NCI-H187 (cell line): ENCODE measurements around the gene MSH4.
"Not testable (repeated sequence)": the region's sequence is repeated elsewhere in the genome, so short reads cannot be mapped to it uniquely, and the experiment has no call there.

Experiments used
- DNase-seq, 2 experiments: peaks; one replicate each; lab custom pipeline; 2025; lab: John Stamatoyannopoulos, UW

MSH4 gene

GRCh38 chr1:75797273-75797588 lies 549 bp downstream of the MSH4 start:
- DNase-seq = no peak

DNA sequence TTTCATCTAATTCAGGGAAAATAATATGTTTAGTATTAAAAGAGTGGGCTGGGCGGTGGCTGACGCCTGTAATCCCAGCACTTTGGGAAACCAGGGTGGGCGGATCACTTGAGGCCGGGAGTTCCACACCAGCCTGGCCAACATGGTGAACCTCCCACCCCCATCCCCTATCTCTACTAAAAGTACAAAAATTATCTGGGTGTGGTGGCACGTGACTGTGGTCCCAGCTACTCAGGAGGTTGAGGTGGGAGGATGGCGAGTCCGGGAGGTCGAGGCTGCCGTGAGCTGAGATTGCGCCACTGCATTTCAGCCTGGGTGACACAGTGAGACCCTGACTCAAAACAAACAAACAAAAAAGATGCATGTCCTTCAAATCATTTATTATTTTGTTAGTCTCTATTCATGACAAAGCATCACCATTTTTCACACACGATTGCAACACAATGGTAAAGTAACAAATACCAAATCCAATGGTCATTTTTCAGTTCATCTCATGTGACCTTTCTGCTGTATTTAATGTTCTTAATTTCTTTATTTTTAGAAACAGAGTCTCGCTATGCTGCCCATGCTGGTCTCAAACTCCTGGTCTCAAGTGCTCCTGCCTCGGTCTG lies 1.0 kb downstream of the MSH4 start:
- no peak for DNase-seq

- not testable (repeated sequence) for DNase-seq
These were observed 4.8 kb downstream of the MSH4 start for GRCh38 chr1:75801480-75801879.

- DNase-seq = no peak
These were observed 12.2 kb downstream of the MSH4 start for GRCh38 chr1:75808921-75809320.

GRCh38 chr1:75810113-75810512 lies 13.4 kb downstream of the MSH4 start:
- DNase-seq = not testable (repeated sequence)

DNA sequence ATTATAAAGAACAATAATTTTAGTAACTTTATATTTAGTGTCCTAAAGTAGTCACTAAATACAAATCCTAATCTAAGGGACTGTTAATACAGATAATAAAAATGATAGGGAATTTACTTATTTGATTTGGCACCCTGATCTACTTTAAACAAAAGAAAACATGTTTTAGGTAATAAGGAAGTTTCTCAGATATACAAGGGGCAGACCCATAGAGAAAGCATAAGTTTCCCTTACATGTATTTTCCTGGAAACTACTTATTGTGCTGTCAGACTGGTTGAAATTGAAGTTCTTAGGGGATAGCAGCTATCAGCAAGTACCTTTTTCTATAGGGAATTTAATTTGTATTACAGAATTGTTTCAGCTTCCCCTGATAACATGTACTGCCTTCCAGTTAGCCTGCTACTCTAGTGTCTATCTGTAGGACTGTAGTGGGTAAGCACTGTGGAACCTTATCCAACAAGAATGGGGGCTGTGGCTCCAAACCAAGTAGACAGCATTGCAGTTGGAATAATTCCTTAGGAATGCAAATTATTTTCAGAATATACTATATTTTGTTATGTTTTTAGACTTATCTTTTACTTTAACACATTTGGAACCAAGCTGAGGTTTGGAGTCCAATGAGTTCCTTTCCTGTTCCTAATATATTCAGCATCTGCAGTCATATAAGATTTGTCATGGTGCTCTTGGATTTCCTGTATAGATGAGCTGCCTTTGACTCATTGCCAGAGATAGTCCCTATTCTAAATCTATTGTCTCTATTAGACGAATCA lies 14.7 kb downstream of the MSH4 start:
- no peak for DNase-seq

DNA sequence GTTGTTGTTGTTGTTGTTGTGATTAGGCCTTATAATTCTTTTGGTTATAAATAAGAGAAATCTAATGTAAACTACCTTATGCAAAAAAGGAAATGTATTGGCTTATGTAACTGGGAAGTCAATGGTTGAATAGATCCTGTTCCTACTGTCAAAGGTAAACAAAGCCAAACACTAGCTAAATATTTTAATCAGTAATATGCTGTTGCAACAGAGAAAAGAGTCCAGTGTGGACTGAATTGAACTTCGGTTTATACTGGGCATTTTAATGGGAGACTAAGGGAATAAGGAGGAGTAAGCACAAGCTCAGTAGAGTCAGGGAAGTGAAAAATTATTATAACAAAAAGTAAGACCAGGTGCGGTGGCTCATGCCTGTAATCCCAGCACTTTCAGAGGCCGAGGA lies 15.4 kb downstream of the MSH4 start:
- DNase-seq = no peak

- not testable (repeated sequence) for DNase-seq
These were observed 26.9 kb downstream of the MSH4 start for GRCh38 chr1:75823596-75823995.

GRCh38 chr1:75836528-75837100 lies 39.9 kb downstream of the MSH4 start:
- DNase-seq = no peak

- no peak for DNase-seq
These were observed 41.4 kb downstream of the MSH4 start for GRCh38 chr1:75838079-75838478.

GRCh38 chr1:75841421-75841820 lies 44.7 kb downstream of the MSH4 start:
- no peak for DNase-seq

GRCh38 chr1:75845576-75845975 lies 48.9 kb downstream of the MSH4 start:
- DNase-seq = no peak

DNA sequence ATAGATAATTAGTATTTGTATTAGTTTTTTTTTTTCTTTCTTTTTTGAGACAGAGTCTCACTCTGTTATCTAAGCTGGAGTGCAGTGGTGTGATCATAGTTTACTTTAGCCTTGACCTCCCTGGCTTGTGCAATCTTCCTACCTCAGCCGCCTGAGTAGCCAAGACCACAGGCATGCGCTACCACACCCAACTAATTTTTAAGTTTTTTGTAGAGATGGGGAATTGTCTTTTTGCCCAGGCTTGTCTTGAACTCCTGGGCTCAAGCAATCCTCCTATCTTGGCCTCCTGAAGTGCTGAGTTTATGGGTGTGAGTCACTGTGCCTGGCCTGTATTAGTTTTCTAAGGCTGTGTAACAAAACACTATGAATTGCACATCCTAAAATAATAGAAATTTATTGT lies 58.3 kb downstream of the MSH4 start:
- DNase-seq = no peak

- DNase-seq = no peak
These were observed 59.1 kb downstream of the MSH4 start for GRCh38 chr1:75855734-75856133.

DNA sequence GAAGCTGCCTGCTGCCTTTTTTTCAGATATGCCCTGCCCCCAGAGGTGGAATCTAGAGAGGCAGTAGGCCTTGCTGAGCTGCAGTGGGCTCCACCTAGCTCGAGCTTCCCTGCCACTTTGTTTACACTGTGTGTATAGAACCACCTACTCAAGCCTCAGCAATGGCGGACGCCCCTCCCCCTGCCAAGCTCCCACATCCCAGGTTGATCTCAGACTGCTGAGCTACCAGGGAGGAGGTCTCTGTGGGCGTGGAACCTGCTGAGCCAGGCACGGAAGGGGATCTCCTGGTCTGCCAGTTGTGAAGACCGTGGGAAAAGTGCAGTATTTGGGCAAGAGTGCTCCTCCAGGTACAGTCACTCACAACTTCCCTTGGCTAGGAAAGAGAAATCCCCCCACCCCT lies 65.1 kb downstream of the MSH4 start:
- DNase-seq = no peak

DNA sequence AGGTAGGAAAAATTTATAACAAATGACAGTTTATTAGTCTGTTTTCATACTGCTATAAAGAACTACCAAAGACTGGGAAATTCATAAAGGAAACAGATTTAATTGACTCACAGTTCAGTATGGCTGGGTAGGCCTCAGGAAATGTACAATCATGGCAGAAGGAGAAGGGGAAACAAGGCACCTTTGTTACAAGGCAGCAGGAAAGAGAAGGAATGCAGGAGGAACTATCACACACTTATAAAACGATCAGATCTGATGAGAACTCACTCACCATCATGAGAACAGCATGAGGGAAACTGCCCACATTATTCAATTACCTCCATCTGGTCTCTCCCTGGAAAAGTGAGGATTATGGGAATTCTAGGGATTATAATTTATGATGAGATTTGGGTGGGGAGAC lies 74.3 kb downstream of the MSH4 start:
- no peak for DNase-seq

DNA sequence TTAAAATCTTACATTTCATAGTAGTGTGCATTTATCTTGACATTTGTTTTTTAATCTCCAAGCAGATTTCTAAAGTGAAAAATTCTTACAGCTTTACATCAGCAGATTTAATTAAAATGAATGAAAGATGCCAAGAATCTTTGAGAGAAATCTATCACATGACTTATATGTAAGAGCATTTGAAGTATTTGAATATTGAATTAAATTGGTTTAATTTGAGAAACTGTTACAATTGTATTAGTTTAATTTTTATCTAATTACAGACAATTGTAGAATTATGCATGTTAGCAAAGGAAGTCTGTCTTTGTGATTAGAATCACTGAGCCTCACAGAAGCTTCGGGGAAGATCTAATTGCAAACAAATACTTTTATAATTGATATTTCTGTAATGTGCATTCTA lies 83.3 kb downstream of the MSH4 start:
- DNase-seq = no peak

DNA sequence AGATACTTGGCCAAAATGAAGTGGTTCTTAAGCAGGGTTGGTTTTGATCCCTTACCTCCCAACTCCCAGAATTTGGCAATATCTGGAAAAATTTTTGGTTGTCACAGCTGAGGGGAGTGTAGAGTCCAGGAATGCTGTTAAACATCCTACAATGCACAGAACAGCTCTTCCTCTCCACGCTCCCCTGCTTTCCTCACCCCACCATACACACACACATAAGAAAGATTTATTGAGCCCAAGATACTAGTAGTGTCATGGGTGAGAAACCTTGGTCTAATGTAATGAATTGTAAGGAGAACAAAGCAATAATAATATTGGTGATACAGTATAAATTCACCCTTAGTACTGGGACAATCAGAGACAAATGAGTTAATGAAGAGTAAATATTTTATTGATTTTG lies 87.8 kb downstream of the MSH4 start:
- DNase-seq = no peak

GRCh38 chr1:75901371-75901770 lies 104.7 kb downstream of the MSH4 start:
- no peak for DNase-seq

DNA sequence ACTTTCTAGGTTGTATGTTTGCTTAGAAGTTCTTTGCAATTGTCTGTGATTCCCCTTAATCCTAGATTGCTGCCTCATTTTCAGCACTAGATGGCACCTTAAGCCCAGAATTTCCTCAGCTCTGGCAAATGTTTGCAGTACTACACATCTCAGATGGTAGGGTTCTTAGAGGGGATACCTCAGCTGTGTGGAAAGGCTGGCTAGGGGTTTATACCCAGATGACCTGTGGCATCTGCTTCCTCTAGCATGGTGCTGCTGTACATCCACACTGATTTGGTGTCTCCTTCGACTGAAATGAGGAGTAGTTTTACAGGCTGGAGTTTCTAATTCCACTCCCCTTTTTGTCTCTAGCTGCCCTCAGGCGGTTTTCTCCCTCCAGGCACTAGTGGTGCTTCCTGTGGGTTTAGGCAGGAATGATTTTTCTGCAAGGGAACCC lies 112.1 kb downstream of the MSH4 start:
- no peak for DNase-seq

- DNase-seq = no peak
These were observed 120.2 kb downstream of the MSH4 start for GRCh38 chr1:75916834-75917233.

DNA sequence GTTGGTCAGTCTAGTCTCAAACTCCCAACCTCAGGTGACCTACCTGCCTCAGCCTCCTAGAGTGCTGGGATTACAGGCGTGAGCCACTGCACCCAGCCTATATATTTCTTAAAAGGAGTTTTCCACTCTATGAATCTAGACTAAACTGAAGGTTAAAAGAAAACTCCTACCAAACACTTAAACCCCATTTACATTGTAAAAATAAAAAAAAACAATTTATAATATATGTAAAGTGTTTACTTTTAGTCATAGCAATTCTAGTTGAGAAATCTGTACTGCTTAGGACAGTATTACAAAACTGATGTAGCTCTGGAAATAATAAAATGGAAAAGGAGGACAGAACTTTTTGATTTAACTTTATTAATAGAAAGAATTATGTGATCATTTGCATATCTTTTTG lies 126.0 kb downstream of the MSH4 start:
- no peak for DNase-seq

DNA sequence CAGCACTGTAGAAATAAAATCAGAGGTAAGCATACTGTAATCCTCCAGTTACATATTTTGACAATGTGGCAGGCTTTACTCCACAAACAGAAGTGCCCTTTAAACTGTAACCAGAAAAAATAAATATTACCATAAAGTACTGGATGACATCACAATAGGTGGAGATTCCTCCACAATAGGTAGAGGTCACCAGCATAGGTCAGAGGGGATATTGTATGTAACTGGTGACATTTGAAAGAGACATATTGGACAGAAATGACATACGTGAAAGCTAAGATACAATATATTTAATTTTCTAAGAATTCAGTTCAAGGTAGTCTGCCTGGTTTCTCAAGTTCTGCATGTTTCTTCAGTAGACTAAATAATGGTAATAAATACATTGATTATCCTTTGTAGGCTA lies 135.6 kb downstream of the MSH4 start, which contains the start of gene ASB17:
Gene ASB17, minus strand, starts transcription at position 101 of the 400 bp plus-strand sequence. CDS start 113 bp downstream, outside the sequence.
- no peak for DNase-seq

- no peak for DNase-seq
These were observed 140.4 kb downstream of the MSH4 start for GRCh38 chr1:75937034-75937433.
